ENCODE measurements around the gene ANKS6. TPM values are rescaled to one million over a fixed set of nuclear protein-coding genes. Genes with fewer than 3 reads are reported as not detected.

The ANKS6 gene
- total RNA-seq, 1 donor from 2014 or later = 6.3 TPM

- intact Hi-C loops (cut with micrococcal nuclease) = no loop called here
These were observed 19.1 kb upstream of the ANKS6 start for GRCh38 chr9:98815391-98815951.

DNA sequence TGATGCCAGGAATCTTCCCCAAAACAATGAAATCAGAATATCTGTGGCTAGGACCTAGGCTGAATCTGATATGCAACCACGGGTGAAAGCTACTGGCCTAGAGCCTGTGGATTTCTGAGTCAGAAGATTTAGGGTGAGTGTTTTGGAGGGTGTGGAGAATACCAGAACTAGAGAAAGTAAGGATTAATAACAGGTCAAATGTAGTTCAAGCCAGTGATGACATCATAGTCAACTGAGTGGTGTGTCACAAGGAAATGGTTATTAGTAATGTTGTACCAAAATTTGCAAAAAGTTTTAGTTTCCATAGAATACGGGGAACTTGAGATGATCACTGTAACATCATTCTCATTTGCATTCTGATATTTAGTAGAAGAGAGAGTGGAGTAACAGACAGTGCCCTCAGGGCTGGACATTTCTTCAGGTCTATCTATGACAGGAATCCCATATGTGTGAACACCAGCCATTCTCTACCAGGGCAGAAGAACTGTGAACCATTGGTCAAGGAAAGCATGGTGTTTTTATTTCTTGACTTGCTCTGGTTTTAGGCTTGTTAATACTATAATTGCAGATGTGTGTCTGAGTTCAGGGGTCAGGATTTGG lies 14.8 kb upstream of the ANKS6 start:
- intact Hi-C loops (cut with micrococcal nuclease) = no loop called here

DNA sequence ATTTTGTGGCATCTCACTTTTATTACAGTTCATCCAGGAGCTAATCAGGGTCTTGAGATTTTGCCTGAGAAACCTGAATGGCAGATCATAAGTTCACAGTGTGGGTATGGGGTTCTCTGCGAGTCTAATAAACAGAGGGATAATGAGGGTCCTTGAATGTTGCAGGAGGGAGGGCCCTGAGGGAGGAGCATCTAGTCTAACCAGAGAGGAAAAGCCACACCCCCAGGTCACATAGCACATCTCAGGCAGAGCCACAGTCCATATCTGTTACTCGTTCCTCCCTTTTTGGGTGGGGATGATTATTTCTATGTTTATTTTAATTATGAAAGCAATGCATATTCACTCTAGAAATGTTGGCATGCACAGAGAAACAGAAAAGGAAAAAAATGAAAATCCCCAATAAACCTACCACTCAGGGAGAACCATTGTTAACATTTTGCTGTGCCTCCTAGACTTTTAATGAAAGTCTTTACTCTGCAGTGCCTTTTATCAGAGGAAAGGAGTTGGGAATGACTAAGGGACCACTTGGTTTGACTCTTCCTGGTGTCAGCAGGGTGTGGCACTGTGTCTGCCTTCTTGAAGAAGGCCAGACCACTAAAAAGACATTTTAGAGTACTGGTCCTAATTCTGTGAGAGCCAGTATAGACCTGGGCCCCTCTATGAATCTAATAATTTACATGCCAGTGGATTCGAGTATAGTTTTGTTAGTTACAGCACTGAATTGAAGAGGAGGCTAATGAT lies 13.9 kb upstream of the ANKS6 start:
- intact Hi-C loops (cut with micrococcal nuclease) = no loop called here

GRCh38 chr9:98809311-98810101 lies 13.2 kb upstream of the ANKS6 start:
- intact Hi-C loops (cut with micrococcal nuclease) = loop anchor here (2.0 kb wide), 1 partner anchor 39 kb away; no protein-coding TSS in a partner anchor

DNA sequence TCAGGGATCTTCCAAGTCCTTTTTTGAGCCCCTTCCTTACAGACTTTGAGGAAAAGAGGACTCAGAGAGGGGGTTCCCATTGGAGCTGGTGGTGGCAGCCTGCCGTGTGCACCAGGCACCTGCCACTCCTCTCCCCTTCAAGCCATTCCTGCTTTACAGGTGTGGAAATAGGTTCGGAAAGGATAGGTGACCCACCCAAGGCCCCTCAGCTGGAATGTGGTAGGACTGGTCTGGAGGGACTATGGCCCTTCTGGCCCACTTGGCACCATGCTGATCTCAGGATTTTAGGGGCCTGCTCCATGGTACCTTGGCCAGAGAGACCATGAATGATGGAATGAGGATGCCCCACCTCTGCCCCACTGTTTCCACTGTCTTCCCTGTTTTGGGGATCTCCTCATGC lies 12.5 kb upstream of the ANKS6 start:
- intact Hi-C loops (cut with micrococcal nuclease) = loop anchor here (1.0 to 2.0 kb wide), 2 partner anchors 13 to 40 kb away; partner anchors contain the start of gene ANKS6

DNA sequence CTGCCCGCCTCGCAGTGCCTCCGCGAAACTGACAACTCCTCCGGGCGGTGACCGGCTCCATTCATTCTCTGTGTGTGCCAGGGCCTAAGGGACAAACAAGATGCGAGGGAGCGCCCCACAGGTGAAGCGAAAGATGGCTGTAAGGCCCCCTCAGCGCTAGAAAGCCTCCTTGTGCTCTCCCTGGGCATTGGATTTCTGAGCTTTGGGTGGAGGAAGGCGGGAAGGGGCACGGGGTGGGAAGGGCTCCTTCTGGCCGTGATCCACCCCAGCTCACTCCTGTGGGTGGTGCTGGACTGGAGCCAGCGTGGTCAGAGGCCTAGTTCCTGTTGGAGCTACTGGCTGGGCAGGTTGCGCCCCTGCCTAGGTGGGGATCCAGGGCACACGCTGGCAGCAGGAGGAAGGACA lies 12.1 kb upstream of the ANKS6 start:
- intact Hi-C loops (cut with micrococcal nuclease) = loop anchor here (1.0 to 2.0 kb wide), 2 partner anchors 12 to 40 kb away; partner anchors contain the start of gene ANKS6

DNA sequence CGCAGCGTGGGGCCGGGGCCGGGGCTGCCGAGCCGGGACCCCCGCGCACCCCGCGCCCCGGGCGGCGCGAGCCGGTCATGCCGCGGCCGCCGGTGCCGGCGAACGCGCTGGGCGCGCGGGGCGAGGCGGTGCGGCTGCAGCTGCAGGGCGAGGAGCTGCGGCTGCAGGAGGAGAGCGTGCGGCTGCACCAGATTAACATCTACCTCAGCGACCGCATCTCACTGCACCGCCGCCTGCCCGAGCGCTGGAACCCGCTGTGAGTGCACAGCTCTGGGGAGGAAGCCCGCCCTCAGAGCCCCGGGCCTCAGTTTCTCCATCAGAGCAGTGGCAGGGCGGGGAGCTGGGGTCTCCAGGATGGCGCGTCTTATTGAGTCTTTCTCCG lies 11.4 kb upstream of the ANKS6 start:
- intact Hi-C loops (cut with micrococcal nuclease) = loop anchor here (1.0 to 2.0 kb wide), 2 partner anchors 12 to 41 kb away; partner anchors contain the start of gene ANKS6

DNA sequence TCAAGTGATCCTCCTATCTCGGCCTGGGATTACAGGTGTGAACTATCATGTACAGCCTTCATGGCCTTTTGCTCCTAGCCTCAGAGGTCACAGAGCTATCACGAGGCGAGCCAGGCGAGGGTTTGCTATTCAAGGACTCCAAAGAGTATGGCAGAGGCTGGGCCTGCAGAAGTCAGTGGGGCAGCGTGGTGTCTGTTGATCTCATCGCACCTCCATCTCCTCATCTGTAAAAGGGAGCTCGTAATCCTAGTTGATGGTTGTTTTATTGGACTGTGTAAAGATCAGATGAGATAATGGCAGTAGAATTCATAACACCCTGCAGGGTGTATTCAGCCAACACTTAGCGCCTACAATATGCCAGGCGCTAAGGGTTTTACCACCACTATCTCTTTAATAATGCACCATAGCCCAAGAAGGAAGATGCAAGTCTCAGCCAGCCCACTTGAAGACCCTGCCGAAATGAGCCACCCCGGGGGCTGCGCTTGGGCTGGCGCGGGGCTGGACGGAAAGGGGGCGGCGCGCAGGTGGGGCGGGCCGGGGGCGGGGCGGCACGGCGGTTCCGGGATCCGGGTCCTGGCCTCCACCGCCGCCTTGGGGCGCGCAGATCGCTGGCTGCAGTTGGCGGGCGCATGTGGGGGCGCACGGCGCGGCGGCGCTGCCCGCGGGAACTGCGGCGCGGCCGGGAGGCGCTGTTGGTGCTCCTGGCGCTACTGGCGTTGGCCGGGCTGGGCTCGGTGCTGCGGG lies 10.9 kb upstream of the ANKS6 start, which contains the start of gene GALNT12:
Gene GALNT12 (plus strand): TSS at position 601 of the 744 bp plus-strand sequence. CDS start 29 bp downstream, at position 630.
- intact Hi-C loops (cut with micrococcal nuclease) = no loop called here

DNA sequence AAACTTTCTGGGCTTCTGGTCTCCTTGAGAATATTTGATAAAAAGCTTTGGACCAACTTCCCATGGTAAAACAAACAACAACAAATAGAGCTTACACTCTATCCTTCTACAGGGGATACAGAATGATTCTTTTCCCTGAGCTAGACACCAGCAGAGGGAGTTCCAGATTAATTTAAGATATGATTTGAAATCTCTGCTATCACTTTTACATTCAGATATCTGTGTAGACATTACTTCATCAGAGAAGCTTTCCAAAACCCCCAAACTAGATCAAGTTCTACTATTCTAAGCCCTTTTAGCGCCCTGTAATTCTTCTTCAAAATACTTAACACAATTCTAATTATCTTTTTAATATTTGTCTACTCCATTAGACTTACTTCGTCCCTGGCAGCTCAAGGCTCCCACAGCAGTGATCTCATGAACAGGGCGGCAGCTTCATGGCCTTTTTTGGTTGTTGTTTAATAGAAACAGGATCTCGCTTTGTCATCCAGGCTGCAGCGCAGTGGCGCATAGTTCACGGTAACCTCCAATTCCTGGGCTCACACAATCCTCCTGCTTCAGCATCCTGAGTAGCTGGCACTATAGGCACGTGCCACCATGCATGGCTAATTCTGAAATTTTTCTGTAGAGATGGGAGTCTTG lies 10.2 kb upstream of the ANKS6 start:
- intact Hi-C loops (cut with micrococcal nuclease) = no loop called here

GRCh38 chr9:98805506-98806272 lies 9.3 kb upstream of the ANKS6 start:
- intact Hi-C loops (cut with micrococcal nuclease) = no loop called here

- intact Hi-C loops (cut with micrococcal nuclease) = no loop called here
These were observed 7.7 kb upstream of the ANKS6 start for GRCh38 chr9:98804083-98804482.

DNA sequence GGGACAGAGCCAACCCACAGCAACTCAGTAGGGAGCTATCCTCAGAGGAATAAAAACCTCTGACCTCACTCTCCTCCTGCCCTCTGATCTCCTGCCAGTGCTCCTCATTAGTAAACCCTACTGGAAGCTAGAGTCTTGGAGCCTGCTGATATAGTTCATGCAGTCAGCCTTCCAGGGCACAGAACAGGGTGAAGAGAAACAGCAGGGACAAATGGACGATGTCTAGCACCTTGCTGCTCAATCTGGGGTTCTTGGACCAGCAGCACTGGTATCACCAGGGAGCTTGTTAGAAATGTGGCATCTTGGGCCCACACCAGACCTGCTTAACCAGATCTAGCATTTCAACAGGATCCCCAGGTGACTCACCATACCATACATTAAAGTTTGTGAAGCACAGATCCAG lies 5.6 kb upstream of the ANKS6 start:
- intact Hi-C loops (cut with micrococcal nuclease) = no loop called here

DNA sequence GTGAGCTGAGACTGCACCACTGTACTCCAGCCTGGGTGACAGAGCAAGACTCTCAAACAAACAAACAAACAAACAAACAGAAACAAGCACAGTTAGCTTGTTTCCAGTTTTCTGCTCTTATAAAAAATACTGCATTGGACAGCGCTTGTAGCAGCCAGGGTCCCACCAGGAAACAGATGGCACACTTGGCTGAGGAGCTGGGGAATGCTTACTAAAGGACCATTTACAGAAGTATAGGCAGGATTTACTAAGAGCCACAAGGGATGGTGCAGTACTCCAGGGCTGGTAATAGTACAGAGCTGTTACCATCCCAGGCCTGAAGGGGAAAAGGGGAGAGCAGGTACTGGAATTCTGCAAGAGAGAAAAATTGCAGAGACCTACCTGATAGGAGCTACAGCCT lies 5.2 kb upstream of the ANKS6 start:
- intact Hi-C loops (cut with micrococcal nuclease) = no loop called here

DNA sequence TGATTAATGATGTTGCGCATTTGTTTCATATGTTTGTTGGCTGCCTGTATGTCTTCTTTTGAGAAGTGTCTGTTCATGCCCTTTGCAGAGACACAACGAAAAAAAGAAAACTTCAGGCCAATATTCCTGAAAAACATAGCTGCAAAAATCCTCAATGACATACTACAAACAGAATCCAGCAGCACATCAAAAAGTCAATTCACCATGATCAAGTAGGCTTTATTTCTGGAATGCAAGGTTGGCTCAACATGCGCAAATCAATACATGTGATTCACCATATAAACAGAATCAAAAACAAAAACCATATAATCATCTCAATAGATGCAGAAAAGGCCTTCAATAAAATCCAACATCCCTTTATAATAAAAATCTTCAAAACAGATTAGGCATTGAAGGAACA lies 1.9 kb upstream of the ANKS6 start:
- intact Hi-C loops (cut with micrococcal nuclease) = loop anchor here (10.0 kb wide), 1 partner anchor 873 kb away; the partner anchor contains the start of gene TRMO

DNA sequence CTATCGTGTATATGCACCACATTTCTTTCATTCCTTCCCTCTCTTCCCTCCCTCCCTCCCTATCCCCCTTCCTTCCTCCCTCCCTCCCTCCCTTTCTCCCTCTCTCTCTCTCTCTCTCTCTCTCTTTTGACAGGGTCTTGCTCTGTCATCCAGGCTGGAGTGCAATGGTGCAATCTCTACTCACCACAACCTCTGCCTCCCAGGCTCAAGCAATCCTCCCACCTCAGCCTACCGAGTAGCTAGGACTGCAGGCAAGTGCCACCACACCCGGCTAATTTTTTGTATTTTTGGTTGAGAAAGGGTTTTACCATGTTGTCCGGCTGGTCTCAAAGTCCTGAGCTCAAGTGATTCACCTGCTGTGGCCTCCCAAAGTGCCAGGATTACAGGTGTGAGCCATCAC lies 1.1 kb upstream of the ANKS6 start:
- intact Hi-C loops (cut with micrococcal nuclease) = loop anchor here (10.0 kb wide), 1 partner anchor 873 kb away; the partner anchor contains the start of gene TRMO

DNA sequence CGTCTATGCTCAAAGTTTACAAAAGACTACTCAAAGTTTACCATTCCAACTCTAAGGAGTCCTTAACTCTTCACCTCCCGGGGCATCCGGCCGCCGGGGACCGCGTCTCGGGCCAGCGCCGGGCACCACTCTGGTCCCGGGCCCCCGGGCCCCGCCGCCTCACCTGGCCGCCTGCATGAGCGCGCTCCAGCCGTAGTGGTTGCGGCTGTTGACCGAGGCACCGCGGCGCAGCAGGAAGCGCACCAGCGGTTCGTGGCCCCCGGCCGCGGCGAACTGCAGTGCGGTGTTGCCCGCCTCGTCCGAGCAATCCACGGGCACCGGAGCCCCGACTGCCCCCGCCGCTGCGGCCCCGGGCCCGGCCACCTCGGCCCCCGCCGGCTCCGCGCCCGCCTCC lies 388 bp downstream of the ANKS6 start:
- intact Hi-C loops (cut with micrococcal nuclease) = loop anchor here (1.0 to 10.0 kb wide), 2 partner anchors 12 to 871 kb away; partner anchors contain the start of gene TRMO

GRCh38 chr9:98795295-98795955 lies 930 bp downstream of the ANKS6 start:
- intact Hi-C loops (cut with micrococcal nuclease) = loop anchor here (10.0 kb wide), 1 partner anchor 871 kb away; the partner anchor contains the start of gene TRMO

- intact Hi-C loops (cut with micrococcal nuclease) = loop anchor here (5.0 to 10.0 kb wide), 2 partner anchors 258 to 870 kb away; partner anchors contain the start of gene TRMO
These were observed 1.6 kb downstream of the ANKS6 start for GRCh38 chr9:98794802-98795201.

Data from T-helper 2 cell treated with Interferon-gamma antibody and Interleukin-4, amounts not matched to agents 100 ng/mL and 5 ng/mL, for 36 hours (primary cell).